ENCODE measurements around the gene CABLES1.

The CABLES1 gene

DNA sequence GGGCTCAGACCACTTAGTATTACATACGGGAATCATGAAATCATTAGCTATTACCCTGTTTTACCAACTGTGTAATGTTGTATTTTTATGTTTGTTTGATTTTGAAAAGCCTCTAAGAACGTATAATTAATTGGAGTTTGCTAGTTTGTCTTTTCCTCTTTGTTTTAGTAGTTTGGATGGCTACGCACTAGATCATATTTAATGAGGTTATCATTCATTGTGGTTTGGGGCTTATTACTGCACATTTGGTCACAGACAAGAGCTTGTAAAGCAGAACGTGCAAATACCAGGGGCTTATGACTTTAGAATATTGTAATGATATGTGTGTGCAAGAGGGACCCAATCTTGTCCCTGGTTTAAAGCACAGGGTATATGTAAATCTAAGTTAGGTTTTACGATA is 10.3 kb downstream of the CABLES1 start:
- DNase-seq (ENCODE audit: low spot score) (no peak), ATAC-seq (ENCODE audit: low read depth) (no peak)
- TF ChIP-seq, protein P1, sequence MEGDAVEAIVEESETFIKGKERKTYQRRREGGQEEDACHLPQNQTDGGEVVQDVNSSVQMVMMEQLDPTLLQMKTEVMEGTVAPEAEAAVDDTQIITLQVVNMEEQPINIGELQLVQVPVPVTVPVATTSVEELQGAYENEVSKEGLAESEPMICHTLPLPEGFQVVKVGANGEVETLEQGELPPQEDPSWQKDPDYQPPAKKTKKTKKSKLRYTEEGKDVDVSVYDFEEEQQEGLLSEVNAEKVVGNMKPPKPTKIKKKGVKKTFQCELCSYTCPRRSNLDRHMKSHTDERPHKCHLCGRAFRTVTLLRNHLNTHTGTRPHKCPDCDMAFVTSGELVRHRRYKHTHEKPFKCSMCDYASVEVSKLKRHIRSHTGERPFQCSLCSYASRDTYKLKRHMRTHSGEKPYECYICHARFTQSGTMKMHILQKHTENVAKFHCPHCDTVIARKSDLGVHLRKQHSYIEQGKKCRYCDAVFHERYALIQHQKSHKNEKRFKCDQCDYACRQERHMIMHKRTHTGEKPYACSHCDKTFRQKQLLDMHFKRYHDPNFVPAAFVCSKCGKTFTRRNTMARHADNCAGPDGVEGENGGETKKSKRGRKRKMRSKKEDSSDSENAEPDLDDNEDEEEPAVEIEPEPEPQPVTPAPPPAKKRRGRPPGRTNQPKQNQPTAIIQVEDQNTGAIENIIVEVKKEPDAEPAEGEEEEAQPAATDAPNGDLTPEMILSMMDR (IDR thresholded peaks at IDR 0.05; ENCODE audit: poor library complexity, severe bottlenecking): no peak
- no peaks in the 10 kb centered on the region for H3K9me3 ChIP-seq (ENCODE audit: severe bottlenecking)
- no peak overlapping the region for H3K4me3 ChIP-seq (ENCODE audit: severe bottlenecking)
- peaks cover 15% of the 10 kb centered on the region for H3K4me1 ChIP-seq (ENCODE audit: insufficient read depth, poor library complexity, severe bottlenecking)
- H3K27ac ChIP-seq (ENCODE audit: poor library complexity, severe bottlenecking): no peak overlapping the region
- no peaks in the 10 kb centered on the region for H3K27me3 ChIP-seq (ENCODE audit: insufficient read depth, poor library complexity, severe bottlenecking)
- H3K36me3 ChIP-seq (ENCODE audit: low read depth): no peaks in the 10 kb centered on the region

DNA sequence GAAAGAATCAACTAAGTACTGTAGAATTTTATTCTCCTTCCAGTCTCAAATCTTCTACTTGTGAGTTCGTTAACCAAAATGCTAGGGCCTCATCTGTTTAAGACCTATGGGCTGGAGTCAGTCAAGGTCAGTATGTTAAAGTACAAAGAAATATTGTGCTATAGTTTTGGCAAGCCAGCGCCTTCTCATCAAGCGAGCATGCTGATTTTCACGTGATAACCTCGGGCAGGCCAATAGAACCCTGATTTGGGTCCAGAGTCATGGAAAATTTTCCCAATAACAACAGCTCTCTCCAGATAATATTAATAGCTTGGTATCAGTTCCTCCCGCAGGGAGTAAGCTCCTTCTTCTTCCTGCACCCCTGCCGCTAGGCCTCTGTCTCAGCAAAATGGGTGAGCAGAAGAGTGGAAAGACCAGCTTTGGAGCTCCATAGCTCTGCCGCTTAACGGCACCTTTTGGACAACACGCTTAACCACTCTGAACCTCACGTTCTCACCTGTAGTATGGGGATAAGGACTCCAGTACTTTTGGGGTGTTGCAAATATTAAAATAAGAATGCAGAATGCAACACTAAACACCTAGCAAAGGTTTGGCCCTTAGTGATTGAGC is 11.7 kb downstream of the CABLES1 start:
- no peak for ATAC-seq (ENCODE audit: low read depth)
- Histone ChIP-seq H3K27ac (ENCODE audit: poor library complexity, severe bottlenecking) (no peak overlapping the region), H3K36me3 (ENCODE audit: low read depth) (no peaks in the 10 kb centered on the region), H3K4me3 (ENCODE audit: severe bottlenecking) (no peak overlapping the region), H3K4me1 (ENCODE audit: insufficient read depth, poor library complexity, severe bottlenecking) (peaks cover 15% of the 10 kb centered on the region), H3K27me3 (ENCODE audit: insufficient read depth, poor library complexity, severe bottlenecking) (no peaks in the 10 kb centered on the region), H3K9me3 (ENCODE audit: severe bottlenecking) (no peaks in the 10 kb centered on the region)
- TF ChIP-seq, protein P1 (IDR thresholded peaks at IDR 0.05; ENCODE audit: poor library complexity, severe bottlenecking): no peak
- DNase-seq (ENCODE audit: low spot score): no peak

DNA sequence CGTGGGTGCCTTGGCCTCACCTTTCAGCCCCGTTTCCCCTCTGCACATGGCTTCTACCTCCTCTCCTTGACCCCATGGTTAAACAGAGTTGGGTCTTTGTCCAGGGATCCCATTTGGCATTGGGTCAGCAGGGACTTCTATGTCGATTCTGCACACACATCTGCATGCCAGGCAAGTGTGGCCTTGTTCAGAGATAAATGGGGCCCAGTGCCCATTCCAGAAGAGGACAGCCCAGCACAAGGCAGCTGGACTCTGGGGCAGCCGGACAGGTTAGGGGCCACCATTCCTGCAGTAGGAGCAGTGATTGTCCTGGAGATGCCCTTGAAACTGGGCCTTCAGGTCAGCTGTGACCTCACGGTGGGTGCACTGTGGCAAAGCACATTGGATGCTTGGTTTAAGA is 13.1 kb downstream of the CABLES1 start:
- Histone ChIP-seq H3K36me3 (ENCODE audit: low read depth) (no peaks in the 10 kb centered on the region), H3K4me3 (ENCODE audit: severe bottlenecking) (no peak overlapping the region), H3K4me1 (ENCODE audit: insufficient read depth, poor library complexity, severe bottlenecking) (peaks cover 5% of the 10 kb centered on the region), H3K27ac (ENCODE audit: poor library complexity, severe bottlenecking) (no peak overlapping the region), H3K9me3 (ENCODE audit: severe bottlenecking) (no peaks in the 10 kb centered on the region), H3K27me3 (ENCODE audit: insufficient read depth, poor library complexity, severe bottlenecking) (no peaks in the 10 kb centered on the region)
- ATAC-seq (ENCODE audit: low read depth) (no peak), DNase-seq (ENCODE audit: low spot score) (no peak)
- TF ChIP-seq, protein P1 (IDR thresholded peaks at IDR 0.05; ENCODE audit: poor library complexity, severe bottlenecking): no peak

DNA sequence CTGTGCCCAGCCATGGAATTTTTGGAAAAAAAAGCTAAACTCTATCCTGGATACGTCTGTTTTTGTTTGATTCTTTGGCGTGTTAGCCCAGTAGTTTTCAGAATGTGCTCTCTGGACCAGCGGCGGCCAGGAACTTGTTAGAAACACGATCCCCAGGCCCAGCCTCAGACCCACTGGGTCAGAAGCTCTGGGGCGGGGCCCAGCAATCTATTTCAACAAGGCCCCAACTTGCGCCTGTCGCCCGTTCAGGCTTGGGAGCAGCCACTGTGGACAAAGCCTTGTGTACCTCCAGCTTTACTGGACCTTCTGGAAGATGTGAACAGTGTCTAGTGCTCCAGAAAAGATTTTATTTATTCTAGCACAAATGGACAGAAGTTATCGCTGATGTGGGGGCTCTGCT is 14.3 kb downstream of the CABLES1 start:
- no peak for ATAC-seq (ENCODE audit: low read depth)
- TF ChIP-seq, protein P1 (IDR thresholded peaks at IDR 0.05; ENCODE audit: poor library complexity, severe bottlenecking): no peak
- H3K27ac ChIP-seq (ENCODE audit: poor library complexity, severe bottlenecking): no peak overlapping the region
- no peak overlapping the region for H3K4me3 ChIP-seq (ENCODE audit: severe bottlenecking)
- no peaks in the 10 kb centered on the region for H3K4me1 ChIP-seq (ENCODE audit: insufficient read depth, poor library complexity, severe bottlenecking)
- no peaks in the 10 kb centered on the region for H3K27me3 ChIP-seq (ENCODE audit: insufficient read depth, poor library complexity, severe bottlenecking)
- H3K9me3 ChIP-seq (ENCODE audit: severe bottlenecking): no peaks in the 10 kb centered on the region
- DNase-seq (ENCODE audit: low spot score): no peak
- H3K36me3 ChIP-seq (ENCODE audit: low read depth): no peaks in the 10 kb centered on the region

DNA sequence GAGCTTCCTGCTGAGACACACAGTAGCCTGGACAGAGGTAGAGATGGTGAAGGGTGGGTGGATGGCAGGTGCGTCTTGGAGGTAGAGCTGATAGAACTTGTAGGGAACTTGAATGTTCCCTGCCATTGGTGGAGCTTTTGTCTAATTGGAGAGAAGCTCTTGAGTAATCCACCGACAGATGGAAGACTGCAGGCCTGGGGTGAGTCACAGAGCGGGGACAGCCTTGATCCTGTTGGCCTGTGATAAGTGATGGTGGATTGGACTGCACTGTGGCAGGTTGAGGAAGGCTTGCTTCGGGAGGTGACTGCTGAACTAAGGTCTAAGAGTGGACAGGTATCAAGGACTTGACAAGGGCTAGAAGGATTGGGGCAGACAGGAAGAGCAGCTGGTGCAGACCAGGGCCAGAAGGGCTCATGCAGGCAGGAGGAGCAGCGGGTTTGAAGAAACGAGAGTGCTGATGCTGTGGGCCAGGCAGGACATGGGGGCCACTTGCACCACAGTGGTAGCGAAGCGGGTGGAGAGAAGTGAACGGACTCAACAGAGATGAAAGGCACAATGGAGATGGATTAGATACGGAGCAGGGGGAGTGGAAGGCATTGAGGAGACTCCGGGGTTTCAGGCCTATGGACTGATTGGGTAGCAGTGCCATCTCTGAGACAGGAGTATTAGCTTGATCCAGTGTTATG is 16.3 kb downstream of the CABLES1 start:
- no peak overlapping the region for H3K27ac ChIP-seq (ENCODE audit: poor library complexity, severe bottlenecking)
- DNase-seq (ENCODE audit: low spot score) (no peak), ATAC-seq (ENCODE audit: low read depth) (no peak)
- H3K36me3 ChIP-seq (ENCODE audit: low read depth): no peaks in the 10 kb centered on the region
- no peak overlapping the region for H3K4me3 ChIP-seq (ENCODE audit: severe bottlenecking)
- TF ChIP-seq, protein P1 (IDR thresholded peaks at IDR 0.05; ENCODE audit: poor library complexity, severe bottlenecking): no peak
- no peaks in the 10 kb centered on the region for H3K27me3 ChIP-seq (ENCODE audit: insufficient read depth, poor library complexity, severe bottlenecking)
- H3K4me1 ChIP-seq (ENCODE audit: insufficient read depth, poor library complexity, severe bottlenecking): peaks cover 4% of the 10 kb centered on the region
- H3K9me3 ChIP-seq (ENCODE audit: severe bottlenecking): no peaks in the 10 kb centered on the region

Measured in RWPE2 (cell line).